GM19099 (cell line): ENCODE measurements around the gene ADARB2.

Experiments
- POLR2A ChIP-seq: IDR thresholded peaks from 3 replicates; pipeline ENCODE4 v1.6.1; 2011; ENCODE audit warnings: low read depth; ENCODE audit not compliant: insufficient read length; ENCODE audit errors: extremely low read depth

The ADARB2 gene

DNA sequence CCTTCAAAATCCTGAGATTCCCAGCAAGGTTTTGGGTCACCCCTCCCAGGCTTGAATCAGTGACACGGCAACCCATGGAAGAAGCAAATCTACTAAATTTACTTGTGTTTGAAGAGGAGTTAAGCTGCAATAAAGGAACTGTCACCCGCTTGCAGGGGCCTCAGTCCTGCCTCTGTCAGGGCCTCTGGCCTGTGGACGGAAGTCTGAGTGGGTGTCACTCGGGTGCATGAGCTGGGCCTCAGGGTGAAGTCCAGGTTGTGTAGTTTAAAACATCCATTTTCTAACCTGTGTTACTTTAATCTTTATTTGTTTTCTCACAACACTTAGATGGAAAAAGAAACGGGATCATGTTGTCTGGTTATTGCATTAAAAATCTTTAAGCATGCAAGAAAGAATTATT lies 234.9 kb downstream of the ADARB2 start:
- no peak for TF ChIP-seq POLR2A

DNA sequence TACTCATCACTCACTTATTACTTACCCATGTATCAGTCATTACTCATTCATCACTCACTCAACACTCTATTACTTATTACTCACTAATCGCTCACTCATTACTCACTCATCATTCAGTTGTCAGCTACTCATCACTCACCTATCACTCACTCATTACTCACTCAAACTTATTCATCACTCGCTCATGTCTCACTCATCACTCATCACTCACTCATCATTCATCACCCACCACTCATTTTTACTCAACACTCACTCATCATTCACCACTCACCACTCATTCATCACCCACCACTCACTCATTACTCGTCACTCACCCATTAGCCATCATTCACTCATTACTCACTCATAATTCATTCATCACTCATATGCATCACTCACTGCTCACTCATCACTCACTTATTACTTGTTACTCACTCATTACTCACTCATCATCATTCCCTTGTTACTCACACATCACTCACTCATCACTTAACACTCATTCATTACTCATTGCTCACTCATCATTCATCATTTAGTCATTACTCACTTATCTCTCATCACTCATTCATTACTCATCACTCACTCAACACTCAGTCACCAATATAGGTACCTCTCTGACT lies 237.9 kb downstream of the ADARB2 start:
- TF ChIP-seq POLR2A: no peak

DNA sequence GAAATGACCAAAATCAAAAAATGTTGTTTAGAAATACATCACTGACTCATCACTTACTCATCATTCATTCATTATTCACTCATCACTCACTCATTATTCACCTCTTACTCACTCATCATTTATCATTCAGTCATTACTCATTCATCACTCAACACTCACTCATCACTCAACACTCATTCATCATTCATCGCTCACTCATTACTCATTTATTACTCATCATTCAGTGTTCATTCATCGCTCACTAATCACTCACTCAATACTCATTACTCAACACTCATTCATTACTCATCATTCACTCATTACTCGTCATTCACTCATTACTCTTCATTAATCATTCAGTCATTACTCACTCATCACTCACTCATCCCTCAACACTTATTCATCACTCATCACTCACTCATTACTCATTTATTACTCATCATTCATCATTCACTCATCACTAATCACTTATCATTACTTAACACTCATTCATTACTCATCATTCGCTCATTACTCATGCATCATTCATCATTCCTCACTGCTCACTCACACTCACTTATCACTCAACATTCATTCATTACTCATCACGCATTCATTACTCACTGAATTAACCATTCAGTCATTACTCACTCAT lies 238.5 kb downstream of the ADARB2 start:
- no peak for TF ChIP-seq POLR2A

DNA sequence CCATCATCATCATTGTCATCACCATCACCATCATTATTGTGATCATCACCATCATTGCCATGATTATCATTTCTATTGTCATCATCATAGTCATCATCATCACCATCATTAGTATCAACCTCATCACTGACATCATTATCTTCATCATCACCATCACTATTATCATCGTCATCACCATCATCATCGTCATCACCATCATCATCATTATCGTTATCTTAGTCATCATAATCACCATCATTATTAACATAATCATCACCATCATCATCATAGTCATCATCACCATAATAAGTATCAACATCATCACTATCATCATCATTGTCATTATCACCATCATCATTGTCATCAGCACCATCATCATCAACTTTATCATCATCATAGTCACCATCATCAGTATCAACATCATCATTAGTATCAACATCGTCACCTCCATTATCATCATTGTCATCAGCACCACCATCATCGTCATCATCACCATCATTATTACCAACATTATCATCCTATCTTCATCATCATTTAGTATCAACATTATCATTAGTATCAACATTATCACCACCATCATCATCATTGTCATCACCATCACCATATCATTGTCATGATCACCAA lies 241.3 kb downstream of the ADARB2 start:
- no peak for TF ChIP-seq POLR2A

DNA sequence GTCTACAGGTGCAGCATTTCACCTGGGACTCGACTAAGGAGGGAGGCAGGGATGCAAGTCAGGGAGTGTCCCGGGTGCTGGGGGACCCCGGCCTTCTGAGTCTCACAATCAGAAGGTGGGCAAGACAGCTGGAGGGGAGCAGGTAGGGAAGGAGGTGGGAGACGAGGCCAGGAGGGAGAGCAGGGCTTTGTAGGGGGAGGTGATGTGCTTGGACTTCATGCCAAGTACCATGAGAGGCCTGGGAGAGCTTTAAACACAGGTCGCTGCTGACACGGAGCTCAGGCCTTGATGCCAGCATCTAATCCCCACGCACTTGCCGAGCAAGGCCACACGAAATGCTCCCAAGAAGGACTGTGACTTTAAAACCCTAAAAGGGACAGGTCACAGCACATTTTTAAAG lies 244.7 kb downstream of the ADARB2 start:
- no peak for TF ChIP-seq POLR2A

DNA sequence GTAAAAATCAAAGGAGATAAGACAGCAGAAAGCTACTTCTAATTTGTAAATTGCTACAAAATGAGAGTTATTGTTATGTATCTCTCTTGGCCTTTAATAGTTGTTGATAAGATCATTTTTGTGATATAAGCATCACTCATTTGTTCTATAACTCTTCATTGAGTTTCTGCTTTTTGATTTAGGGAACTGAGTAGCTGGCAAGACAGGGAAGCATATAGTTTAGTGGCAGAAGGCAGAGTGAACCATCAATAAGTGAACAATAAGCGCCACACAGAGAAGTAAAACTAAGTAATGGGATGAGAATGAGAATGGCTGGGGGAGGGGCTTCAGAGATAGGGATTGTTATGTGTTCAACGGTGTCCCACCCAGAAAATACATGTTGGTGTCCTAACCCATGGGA lies 245.4 kb downstream of the ADARB2 start:
- TF ChIP-seq POLR2A: no peak

DNA sequence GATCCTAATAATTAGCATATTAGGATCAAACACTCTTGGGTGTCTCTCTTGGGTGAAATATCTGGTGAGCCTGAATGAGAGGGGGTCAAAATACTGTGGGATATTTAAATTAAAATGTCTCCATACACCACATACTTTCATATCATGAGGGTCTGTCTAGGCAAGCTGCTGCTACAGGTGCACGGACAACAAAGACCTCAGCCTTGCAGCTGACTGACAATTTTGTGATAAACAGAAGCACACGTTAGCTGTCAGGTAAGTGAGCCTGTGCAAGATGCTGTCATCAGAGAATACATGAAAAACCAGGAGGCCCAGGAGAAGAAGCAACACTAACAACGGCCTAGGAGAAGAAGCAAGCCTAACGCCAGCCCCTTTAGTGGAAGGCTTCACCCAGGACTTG lies 247.5 kb downstream of the ADARB2 start:
- no peak for TF ChIP-seq POLR2A

DNA sequence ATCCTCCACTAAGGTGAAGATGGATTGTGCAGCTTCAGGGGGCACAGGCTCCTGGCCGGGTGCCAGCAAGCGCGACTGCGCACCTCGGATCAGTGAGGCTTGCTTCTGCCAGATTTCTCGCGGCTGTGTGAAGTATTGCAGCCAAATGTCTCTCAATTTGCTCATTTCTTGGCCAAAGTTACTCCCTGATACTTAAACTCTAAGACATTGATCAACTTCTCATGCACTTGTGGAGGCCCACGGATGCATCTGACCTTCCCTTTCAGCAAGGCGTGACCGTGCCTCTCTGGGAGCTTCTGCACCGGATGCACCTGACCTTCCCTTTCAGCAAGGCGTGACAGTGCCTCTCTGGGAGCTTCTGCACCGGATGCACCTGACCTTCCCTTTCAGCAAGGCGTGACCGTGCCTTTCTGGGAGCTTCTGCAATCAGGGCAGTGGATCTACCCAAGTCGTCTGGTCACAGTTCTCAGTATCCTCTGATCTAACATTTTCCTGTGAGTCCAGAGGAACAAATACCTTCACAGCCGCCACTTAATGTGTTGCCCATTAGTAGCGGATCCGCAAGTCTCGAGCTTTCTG lies 248.3 kb downstream of the ADARB2 start:
- no peak for TF ChIP-seq POLR2A

DNA sequence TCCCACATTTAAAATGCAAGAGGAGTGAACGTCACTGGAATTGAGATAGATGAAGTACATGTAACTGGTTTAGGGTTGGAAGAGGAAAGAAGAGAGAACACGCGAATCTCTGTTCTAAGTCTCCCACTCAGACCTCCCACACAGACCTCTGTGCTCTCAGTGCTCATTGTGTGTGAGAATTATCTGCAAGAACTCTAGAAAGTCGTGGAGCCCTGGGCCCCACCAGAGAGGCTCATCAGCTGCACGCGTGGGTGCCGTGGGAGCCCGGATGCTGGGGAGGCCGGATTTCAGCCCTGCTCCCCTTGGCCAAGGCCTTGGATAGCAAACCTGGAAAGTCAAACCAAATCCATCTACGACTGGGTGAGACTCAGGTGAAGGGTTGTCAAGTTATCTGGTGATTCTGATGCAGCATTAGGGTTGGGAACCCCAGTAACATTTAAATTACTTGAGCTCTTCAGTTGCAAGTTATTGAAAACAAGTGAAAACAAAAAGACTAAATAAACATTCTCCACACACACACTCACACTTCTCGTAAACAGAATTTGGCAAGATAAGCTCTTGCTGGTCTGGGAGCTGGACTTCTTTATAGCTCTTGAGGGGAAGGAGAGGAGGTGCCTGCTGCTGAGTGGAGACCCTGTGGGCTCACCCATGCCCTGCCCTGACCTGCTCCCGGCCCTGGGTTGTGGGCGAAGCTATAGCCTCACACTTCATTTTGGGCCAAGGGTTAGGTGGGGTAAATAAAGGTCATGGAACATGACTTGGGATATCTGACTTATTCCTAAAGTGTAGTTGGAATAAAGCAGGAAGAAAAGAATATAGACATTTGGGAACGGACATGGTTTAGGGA lies 250.3 kb downstream of the ADARB2 start:
- TF ChIP-seq POLR2A: no peak

DNA sequence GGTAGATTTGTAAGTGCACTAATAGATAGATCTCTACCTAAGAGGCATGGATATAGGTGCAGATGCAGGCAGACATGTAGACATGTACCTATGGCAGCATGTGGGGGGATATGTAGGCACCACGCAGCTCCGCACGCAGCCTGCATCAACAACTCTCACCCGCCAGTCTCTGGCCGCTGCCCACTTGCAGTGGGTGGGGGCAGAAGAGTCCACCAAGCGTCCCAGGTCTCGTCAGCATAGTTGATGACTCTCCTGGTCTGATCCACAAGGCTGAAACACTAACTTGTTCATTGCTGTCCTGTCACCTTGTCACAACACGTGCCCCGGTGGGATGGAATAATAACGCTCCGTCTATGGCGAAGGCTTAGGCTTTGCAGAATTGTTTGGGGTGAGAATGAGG lies 252.0 kb downstream of the ADARB2 start:
- no peak for TF ChIP-seq POLR2A

DNA sequence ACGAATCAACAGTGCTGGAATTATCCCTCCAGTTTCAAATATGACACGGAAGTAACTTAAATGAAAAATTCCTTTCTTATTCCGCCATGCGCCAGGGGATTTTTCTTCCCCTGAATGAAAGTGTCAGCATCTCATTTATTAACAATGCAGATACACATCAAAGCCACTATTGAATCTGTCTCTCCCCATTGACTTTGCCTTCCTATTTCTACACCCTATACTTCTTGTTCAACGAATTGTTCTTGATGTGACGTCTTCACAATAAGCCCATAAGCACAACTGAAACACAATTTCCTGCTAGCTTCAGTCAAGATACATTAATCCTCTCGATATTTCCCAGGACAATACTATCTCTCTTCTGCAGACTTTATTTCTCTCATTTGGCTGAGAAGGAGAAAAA lies 253.5 kb downstream of the ADARB2 start:
- TF ChIP-seq POLR2A: no peak

DNA sequence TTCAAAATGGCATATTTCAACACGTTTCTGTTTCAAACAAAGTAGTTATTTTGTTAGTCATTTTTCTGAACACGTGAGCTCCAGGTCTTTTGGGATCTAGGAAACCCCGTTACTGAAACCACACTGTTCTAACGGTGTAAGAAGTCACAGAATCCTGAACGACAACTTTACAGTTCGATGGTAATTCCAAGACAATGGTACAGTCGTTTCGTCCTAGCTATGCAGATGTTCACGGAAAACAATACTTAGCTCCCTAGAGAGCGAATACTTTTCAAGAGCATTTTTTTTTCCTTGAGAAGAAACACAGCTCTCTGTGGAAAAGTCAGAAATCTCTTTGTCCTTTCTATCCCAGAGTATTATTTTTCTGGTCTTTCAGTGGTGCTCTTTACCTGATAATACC lies 254.1 kb downstream of the ADARB2 start:
- no peak for TF ChIP-seq POLR2A

DNA sequence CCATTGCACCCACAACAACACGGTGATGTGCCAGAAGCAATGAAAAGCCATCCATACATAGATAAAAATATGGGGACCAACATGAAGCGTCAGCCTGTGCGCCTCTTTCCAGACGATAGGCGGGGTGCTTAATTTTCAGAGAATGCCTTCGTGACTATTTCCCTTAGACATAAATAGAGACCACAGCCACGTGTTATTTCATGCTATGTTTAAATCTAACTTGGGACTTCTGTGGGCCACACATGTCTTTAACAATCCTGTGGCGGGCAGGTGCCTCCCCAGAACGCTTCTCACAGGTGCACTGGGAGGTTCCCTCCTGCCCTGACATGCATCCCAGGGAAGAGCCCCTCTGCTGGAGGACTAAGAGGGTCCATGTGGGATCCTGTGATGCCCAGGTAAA lies 259.7 kb downstream of the ADARB2 start:
- TF ChIP-seq POLR2A: no peak

DNA sequence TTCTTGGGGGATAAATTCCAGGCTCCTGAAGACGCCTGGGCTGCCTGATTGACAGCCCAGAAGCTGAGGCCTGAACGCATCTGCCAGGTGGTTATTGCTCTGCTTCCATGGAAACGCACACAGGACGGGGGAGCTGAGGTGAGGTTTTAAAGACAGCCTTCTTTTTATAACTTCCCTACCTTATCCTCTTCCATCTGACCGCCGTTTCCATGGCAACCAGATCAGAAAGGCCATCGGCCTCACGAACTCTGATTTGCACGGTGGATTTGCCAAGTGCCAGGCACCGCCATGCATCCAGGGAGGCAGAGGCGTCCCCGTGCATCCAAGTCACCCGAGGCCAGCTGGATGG lies 260.9 kb downstream of the ADARB2 start:
- TF ChIP-seq POLR2A: no peak

DNA sequence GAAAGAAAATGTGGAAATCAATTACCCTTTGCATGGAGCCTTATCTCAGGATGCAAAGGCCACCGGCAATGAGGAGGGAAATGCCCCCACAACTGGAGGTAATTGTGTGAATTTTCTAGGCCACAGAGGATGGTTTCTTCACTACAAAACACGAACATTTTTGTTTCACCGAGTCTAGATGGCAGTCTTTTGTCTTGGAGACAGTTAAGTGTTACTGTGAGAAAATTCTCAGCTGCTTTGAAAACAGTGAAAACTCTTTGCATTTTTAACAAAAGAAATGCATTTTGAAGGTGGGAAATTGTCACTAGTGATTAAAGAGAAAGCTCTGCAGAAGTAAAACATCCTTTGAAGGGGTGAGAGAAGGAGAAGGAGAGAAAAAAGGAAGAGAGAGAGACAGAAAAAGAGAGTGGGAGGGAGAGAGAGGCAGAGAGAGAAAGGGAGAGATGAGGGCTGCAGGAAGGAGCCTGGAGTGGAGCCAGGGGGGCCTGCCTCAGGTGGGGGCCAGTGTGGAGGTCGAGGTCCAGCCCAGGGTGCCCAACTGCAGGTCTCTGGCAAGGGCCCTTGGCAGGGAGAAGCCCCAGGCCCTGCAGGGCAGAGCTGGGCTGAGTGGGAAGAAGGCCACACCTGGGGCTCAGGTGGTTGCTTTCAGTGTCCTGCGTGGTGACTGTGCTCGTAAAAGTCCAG lies 261.4 kb downstream of the ADARB2 start:
- TF ChIP-seq POLR2A: no peak
